Right hindlimb (tissue), 1 donor: ENCODE results near the gene CCR4.
"Not testable (repeated sequence)": the region's sequence is repeated elsewhere in the genome, so short reads cannot be mapped to it uniquely, and the experiment has no call there.

Experiments used
- DNase-seq: peaks from one replicate; pipeline ENCODE4 v3.0.0-alpha.2; 2018

The CCR4 gene

DNA sequence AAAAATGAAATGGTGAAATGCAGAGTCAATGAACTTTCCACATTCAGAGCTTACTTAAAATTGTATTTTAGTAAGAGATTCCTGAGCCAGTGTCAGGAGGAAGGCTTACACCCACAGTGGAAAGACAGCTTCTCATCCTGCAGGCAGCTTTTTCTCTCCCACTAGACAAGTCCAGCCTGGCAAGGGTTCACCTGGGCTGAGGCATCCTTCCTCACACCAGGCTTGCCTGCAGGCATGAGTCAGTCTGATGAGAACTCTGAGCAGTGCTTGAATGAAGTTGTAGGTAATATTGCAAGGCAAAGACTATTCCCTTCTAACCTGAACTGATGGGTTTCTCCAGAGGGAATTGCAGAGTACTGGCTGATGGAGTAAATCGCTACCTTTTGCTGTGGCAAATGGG, 3.1 kb downstream of the CCR4 start:
- DNase-seq: no peak

DNA sequence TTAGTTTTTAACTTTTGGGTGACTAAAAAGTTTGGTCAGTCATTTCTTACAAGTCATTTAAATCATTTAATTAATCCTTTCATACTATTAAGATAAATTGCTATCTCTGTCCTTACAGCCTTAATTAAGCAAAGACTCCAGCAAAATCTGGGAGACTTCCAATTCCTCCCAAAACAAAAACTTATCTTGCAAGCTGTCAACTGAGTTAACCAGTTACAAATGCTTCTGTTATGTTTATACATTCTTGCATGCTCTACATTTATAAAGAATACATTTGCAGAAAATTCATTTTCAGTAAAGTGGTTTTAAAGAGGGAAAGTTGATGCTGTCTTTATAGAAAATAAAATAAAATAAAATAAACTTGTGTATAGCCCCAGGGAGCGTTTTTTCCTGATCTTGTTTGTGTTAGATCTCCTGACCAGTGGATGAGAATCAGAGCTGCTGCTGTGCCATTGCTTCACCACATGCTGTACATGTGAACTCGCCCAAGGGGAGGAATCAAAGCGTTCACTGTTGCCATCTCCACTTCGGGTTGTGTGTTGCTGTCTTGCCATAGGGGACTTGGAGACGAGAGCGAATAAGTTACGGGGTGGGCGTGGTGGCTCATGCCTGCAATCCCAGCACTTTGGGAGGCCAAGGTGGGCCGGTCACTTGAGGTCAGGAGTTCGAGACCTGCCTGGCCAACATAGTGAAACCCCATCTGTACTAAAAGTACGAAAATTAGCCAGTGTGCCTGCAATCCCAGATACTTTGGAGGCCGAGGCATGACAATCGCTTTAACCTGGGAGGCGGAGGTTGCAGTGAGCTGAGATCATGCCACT, 5.5 kb downstream of the CCR4 start:
- DNase-seq: no peak

DNA sequence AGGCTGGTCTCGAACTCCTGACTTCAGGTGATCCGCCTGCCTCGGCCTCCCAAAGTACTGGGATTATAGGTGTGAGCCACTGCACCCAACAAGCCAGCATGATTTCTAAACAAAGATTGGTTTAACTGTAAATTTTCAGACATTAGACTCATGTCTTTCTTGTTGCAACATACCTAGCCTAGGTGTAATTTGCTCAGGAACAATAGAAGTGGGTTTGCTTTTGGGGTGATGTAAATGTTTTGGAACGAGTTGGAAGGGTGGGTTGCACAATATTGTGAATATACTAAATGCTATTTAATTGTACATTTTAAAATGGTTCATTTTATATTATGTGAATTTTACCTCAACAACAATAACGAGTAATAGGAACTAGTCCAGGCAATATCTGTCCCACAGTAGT, 7.1 kb downstream of the CCR4 start:
- no peak for DNase-seq

DNA sequence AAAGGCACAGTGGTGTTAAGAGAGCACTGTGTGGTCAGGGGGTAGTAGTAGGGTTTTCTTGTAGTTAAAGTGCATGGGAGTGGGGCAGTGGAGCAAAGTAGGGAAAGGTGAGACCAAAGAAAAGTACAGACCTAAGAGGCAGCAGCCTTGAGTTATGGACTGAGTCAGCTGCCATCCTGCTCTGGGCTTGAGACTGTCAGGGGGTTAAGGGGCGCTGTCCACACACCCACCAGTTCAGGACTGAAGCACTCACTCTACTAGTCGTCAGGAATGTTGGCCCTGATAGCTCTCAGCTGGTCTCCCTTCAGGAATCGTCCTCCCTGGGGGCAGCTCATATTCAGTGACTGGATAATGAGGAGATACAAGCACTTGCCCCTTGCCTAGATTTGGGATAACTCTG, 7.9 kb downstream of the CCR4 start:
- no peak for DNase-seq

DNA sequence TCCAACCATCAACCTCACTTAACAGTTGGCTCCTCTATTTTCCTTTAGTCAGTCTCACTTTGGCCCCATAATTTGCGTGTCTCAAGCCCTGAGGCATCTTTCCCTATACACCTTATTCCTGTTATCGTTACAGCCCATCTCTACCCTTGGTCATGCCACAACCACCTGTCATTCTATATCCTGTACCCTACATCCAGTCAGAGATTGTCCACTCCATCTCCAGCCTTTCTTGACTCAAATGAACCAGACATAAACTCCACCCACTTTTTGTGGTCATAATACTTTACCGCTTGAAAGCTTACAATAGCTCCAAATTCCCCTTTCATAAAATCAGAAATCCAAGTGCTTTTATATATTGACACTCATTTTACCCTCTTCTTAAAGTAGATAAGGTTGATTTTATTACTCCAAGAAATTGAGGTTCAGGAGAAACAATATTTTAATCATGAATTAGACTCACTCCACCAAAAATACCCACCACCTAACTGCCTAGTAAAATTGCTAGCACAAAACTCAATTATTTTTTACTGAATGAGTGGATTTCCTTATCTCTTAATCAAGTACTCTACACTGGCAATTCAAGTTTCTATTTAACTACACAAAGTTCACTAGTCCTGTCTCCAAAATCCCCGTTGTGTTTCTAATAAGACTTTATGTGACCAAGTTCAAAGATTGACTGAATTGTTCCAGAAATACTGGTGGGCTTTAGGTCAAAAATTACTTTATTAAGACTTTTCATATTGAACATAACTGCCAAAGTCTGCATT, 9.1 kb downstream of the CCR4 start:
- DNase-seq: no peak

DNA sequence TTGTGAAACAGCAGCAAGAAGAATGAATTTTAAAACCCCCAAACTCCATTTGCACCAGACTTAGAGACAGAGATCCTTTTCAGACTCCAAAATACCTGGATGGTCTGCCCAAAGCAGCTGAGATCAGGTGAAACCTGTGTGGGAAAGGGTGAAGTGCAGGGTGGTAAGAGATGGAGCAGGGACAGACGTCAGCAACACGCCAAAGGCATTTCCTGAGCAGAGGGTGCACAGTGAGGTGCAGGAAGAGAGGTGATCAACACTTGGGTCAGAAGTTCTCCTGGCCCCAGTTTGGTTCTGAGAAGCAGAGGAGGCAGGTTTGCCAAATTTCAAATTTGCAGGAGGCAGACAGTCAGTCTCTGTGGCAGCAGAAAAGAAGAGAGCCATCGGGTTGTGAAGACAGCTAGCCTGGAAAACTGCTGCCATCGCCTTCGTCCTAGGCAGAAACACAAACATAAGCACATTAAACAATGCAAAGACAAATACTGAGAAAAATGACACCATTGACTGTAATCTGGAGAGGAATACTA, 9.8 kb downstream of the CCR4 start:
- DNase-seq: no peak

DNA sequence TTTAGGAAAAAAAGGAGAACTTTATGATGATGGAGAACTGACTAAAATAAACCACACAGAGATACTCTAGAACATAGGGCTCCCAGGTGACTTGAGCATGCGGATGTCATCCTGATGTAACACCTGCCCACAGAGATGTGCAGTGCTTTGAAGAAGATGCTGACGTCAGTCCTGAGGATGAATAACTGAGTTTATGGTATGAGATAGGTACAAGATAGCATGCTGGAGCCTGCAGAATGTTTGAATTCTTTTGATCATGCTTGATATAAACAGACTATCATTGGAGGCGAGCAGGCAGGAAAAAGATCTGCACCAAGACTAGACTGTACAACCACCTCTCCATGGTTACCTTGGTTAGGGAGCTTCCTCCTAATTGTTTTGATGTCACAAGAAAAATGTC, 12.4 kb downstream of the CCR4 start:
- no peak for DNase-seq

DNA sequence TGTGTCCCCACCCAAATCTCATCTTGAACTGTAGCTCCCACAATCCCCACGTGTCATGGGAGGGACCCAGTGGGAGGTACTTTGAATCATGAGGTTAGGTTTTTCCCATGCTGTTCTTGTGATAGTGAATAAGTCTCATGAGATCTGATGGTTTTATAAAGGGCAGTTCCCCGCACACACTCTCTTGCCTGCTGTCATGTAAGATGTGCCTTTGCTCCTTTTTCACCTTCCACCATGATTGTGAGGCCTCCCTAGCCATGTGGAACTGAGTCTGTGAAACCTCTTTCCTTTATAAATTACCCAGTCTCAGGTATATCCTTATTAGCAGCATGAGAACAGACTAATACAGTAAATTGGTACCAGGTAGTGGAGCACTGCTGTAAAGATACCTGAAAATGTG, 13.3 kb downstream of the CCR4 start:
- not testable (repeated sequence) for DNase-seq

DNA sequence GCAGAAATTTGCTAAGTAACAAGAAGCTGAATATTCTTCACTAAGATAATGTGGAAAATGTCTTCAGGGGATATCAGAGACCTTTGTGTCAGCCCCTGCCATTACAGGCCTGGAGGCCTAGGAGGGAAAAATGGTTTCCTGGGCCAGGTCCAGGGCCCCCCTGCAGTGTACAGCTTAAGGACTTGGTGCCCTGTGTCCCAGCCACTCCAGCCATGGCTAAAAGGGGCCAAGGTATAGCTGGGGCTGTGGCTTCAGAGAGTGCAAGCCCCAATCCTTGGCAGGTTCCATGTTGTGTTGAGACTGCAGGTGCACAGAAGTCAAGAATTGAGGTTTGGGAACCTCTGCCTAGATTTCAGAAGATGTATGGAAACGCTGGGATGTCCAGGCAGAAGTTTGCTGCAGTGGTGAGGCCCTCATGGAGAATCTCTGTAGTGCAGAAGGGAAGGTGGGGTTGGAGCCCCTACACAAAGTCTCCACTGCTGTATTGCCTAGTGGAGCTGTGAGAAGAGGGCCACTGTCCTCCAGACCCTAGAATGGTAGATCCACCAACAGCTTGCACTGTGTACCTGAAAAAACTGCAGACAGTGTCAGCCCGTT, 14.3 kb downstream of the CCR4 start:
- DNase-seq: not testable (repeated sequence)

DNA sequence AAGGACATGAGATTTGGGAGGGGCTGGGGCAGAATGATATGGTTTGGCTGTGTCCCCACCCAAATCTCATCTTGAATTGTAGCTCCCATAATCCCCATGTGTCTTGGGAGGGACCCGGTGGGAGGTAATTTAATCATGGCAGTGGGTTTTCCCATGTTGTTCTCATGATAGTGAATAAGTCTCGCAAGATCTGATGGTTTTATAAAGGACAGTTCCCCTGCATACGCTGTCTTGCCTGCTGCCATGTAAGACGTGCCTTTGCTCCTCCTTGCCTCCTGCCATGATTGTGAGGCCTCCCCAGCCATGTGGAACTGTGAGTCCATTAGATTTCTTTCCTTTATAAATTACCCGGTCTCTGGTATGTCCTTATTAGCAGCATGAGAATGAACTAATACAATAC, 15.2 kb downstream of the CCR4 start:
- DNase-seq: not testable (repeated sequence)

DNA sequence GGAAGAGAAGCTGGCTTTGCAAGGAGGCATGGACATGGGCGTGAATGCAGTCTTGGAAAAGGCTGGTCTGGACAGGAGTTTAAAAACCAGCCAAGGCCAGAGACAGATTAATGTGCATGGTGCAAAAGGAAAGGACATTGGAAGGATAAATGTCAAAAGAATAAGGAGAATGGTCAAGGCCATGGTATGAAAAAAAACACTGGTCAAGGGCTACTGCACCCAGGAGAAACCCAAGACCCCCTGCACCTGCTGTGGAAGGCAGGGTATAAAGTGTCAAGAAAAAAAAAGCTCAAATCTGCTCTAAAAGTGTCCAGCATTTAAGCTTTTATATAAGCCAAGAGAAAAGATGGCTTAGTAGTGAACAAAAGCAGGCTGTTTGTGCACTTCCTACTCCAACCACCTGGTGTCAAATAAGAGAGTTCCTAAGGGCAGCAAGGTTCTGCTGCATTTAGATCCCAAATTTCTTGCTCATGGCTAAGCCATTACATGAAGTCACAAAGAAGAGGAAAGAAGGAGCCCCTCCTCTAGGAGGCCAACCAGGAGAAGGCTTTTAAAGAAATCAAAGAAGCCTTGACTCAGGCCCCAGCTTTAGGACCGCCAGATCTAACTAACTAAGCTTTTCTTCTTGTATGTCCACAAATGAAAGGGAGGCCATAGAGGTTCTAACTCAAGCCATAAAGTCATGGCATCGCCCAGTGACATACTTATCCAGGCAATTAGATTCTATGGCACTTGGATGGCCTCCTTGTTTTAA, 16.9 kb downstream of the CCR4 start:
- DNase-seq: no peak

DNA sequence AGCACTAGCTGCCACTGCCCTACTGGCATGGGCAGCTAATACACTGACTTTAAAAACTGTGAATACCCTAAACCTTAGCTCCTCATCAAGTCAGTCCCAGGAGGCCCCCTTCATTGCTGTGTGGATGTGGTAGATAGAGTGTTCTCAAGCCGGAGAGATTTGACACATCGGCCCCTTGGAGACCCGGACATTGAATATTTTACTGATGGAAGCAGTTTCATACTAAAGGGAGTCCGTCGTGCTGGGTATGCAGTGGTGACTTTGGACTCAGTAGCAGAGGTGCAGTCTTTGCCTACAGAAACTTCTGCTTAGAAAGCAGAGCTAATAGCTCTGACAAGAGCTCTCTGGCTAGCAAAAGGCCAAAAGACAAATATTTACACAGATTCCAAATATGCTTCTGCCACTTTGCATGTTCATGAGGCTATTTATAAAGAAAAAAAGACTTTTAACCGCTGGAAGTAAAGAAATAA, 17.5 kb downstream of the CCR4 start:
- DNase-seq: no peak

DNA sequence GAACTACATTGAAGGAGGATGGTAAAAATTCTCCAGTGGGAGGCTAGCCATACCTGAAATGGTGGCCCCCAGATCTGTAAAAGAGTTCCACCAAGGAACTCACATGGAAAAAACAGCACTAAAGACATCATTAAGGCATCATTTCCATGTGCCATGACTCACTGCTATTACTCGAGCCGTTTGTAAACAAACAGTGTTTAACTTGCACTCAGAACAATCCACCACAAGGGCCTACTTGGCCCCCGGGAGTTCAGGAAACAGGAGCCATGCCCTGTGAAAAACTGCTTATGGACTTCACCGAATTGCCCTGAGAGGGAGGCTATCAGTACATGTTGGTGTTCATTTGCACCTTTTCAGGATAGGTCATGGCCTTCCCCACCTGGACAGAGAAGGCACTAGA, 18.2 kb downstream of the CCR4 start:
- DNase-seq: no peak

DNA sequence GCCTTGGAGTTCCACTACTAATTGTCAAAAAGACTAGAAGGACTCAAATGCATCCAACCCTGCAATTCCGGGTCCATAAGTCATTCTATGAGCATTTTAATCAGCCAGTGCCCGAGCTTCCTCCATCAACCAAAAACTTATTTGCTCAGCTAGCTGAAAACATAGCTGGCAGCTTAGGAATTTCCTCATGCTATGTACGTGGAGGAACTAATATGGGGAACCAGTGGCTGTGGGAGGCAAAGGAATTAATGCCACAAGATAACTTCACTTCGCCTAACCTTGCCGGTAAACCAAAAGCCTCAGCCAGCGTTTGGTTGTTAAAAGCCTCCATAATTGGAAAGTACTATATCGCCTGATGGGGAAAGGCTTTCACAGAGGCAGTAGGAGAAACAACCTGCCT, 19.8 kb downstream of the CCR4 start:
- DNase-seq: not testable (repeated sequence)

DNA sequence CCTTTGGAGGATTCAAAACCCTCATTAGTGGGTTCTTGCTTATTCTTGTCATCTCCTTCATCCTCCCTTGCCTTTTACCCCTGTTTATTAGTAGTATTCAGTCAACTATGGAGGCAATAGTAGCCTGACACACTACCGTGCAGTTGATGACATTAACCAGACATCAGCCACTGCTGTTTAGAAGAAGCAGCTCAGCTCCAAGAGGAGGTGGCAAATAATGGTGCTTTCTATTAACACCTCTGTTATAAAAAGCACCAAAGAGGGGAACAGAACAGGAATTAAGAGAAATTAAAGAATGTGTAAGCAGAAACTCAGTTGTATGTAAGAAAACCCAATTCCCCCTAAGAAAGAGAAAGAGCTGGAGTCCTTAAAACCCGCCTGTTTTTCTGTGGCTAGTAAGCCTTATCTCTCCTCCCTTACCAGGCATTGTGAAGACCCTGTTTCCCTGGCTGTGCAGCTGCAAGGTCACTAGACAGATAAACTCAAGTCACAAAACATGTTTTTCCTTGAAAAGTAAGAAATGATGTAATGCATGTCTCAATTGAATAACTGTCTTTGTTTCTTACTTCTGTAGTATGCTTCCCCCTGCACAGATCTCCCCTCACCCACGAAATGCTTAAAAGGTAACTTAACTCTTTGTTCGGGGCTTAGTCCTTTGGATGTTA, 21.2 kb downstream of the CCR4 start:
- no peak for DNase-seq

DNA sequence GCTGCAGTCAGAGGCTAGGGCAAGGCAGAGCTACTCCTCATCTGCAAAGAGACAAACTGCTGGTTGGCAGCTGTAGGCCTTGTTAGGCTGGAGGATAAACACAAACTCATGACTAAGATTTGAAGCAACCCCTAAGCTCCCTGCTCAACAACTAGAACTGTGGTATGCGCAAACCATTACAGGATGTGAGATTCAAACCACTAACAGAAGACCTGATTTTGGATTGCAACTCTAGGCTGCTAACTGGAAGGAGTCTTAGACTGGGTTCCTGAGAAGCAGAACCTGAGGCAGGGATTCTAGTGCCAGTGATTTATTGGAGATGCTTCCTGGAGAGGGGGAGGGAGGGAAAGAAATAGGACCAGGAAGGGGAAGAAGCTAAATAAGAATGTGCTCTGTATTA, 22.5 kb downstream of the CCR4 start:
- no peak for DNase-seq

DNA sequence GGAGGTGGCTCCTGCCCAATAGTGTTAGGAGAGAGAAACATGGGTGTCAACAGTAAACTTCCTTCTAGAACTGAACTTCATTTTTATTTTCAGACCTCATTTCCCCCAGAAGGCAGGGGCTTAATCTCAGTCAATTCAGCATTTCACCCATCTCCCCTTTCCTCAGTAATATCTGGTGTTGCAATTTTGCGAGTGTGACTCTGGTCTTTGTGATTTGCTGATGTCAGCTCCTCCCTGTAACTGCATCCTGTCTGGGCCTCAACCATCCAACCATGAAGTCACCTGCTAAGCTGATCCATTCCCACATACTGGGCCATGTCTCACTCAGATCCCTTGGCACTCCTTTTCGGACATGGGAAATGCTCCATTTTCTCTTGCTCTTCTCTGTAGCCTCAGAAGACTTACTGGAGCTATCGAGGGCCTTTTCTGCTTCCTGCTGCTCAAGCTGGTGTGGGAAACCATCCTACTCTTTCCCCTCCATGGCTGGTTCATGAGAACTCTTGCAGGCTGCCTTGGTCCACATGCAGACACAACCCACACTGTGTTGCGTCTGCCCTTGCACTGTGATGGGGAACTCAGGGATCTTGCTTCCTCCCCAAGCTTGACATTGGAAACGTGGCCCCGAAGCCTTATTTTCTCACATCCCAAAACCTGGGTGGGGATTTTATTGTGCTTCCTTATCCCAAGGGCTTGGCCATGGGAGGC, 24.6 kb downstream of the CCR4 start:
- DNase-seq: no peak

DNA sequence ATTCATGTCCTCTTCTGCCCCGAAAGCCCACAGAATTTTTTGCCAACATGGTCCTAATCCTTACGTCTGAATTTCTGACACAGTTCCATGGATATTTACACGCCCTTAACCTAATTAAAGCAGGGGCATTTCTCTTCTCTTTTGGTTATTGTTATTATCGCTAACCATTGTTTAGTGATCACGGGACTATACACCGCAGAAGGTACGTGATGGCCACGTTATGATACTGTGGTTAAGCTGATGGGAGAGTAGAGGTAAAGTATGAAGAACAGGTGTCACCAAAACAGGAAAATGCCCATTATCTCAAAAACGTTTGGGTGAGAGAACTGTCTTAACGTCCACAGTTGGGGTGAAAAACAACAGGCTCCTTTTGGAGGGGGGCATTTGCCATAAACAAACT, 26.4 kb downstream of the CCR4 start:
- no peak for DNase-seq

DNA sequence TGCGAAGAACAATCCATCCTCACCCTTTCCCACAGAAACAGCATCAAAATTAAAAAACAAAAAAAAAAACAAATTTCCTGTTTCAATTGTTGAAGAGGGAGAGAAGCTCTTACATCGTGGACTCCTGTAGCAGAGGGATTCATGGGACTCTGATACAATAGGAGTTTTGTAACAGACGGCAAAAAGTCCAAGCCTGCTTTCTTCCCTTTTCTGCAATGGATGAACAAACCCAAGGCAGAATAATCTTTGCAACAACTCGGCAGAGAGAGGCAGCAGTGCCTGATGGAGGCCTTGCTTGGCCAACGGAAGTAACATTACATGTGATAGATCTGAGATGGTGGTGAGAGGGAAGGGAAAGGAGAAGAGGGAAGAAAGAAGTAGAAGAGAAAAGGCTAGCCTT, 26.9 kb downstream of the CCR4 start:
- DNase-seq: no peak

DNA sequence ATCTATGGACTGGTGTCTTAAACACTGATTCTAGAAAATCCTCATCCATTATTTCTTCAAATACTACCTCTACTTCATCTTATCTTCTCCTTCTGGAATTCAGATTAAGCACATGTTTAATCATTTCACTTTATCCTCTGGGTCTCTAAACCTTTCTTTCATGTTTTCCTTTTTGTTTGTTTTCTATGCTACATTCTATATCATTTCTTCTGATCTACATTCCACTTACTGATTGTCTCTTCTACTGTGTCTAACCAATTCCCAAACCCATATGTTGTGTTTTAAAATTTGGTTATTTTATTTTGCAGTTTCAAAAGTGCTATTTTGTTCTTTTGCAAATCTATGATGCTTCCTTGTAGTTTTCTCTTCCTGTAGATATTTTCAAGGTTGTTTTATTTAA, 31.7 kb downstream of the CCR4 start:
- DNase-seq: no peak

DNA sequence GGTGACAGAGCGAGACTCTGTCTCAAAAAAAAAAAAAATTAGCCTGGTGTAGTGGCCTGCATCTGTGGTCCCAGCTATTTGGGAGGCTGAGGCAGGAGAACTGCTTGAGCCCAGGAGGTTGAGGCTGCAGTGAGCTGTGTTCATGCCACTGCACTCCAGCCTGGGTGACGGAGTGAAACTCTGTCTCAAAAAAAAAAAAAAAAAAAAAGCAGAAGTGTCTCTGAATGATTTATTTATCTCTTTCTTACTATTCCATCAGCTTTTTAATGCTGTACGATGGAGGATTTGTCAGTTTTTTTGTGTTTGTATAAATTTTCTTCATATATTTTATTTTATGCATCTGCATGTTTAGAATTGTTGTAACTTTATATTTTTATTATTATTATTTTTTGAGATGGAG, 33.5 kb downstream of the CCR4 start:
- not testable (repeated sequence) for DNase-seq

DNA sequence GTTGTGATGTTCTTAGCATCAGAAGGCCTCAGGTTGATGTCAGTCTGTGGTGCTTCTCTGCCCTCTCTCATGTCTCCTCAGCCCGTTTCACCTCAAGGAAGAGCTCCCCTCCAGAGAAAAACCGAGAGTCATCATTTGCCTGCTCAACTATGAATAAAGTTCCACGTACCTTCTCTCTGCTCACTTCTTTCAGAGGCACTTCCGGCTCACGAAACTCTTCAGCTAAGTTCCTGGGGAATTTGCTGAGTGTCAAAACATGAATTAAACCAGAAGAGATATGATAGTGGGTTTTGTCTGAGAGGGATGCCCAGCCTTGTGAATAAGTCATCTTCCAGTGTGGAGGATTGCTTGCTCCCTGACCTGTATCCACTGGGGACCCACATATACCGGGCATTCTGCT, 37.7 kb downstream of the CCR4 start:
- no peak for DNase-seq
